ENCODE data around the gene TNNT3. TPM values are rescaled to one million over a fixed set of nuclear protein-coding genes. Genes with fewer than 3 reads are reported as not detected.

TNNT3 gene
- total RNA-seq, 1 experiment from 2014 or later: 0.71 TPM

GRCh38 chr11:1932105-1932480 lies 12.6 kb downstream of the TNNT3 start (continued):
- TF ChIP-seq CBX3 (IDR thresholded peaks at IDR 0.05; ENCODE audit: low read depth) (no peak), REST (IDR thresholded peaks at IDR 0.05; ENCODE audit: low read depth) (no peak), EZH2 (IDR thresholded peaks at IDR 0.05) (no peak), POLR2AphosphoS5 (IDR thresholded peaks at IDR 0.05; ENCODE audit: low read depth, low read length) (no peak)
- TF ChIP-seq, protein P1, sequence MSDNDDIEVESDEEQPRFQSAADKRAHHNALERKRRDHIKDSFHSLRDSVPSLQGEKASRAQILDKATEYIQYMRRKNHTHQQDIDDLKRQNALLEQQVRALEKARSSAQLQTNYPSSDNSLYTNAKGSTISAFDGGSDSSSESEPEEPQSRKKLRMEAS (IDR thresholded peaks at IDR 0.05): no peak

DNA sequence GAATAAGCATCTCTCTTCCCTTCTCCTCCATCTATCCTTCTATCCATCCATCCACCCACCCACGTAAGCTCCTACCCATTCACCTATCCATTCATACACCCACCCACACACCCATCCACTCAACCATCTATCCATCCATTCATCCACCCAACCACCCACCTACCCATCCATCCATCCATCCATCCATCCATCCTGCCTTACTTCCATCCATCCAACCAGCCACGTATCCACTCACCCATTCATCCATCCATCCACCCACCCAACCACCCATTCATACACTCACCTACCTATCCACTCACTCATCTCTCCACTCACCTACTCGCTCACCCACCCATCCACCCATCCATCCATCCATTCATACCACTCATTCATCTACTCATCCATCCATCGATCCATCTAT lies 13.2 kb downstream of the TNNT3 start:
- Histone ChIP-seq H3K4me2 (ENCODE audit: low read length) (no peak overlapping the region), H3K9ac (ENCODE audit: low read length) (no peak overlapping the region), H4K20me1 (ENCODE audit: insufficient read depth) (no peaks in the 10 kb centered on the region), H2AFZ (ENCODE audit: low read depth, low read length, poor library complexity, severe bottlenecking) (no peak overlapping the region), H3K4me1 (ENCODE audit: control insufficient read depth in 1 of 2, insufficient read depth in 2 of 2, low read length in 2 of 2) (no peaks in the 10 kb centered on the region), H3K4me3 (replicated peaks in 1 of 2; ENCODE audit: low read depth in 1 of 2, low read length in 2 of 2) (no peak overlapping the region), H3K27me3 (ENCODE audit: insufficient read depth, low read length) (no peaks in the 10 kb centered on the region), H3K9me2 (ENCODE audit: insufficient read depth) (no peaks in the 10 kb centered on the region), H3K27ac (ENCODE audit: low read depth, low read length) (no peak overlapping the region), H3K79me2 (ENCODE audit: insufficient read depth, low read length) (no peaks in the 10 kb centered on the region), H3K9me3 (ENCODE audit: control insufficient read depth in 1 of 2, insufficient read depth in 1 of 2, low read depth in 1 of 2, low read length in 2 of 2) (no peaks in the 10 kb centered on the region), H3K36me3 (ENCODE audit: control insufficient read depth in 1 of 2, insufficient read depth in 2 of 2, low read length in 2 of 2) (no peaks in the 10 kb centered on the region)
- no TSS peak for BruUV-seq (replicated peaks)
- RAD21 ChIA-PET (ENCODE audit: low non-redundant PET in 1 of 2, low total read pairs in 2 of 2, uncharacterized antibody in 2 of 2, unreplicated experiment in 2 of 2): no interaction called here
- ATAC-seq (no peak), DNase-seq (ENCODE audit: low read depth, low spot score) (no peak)
- TF ChIP-seq, protein P2, sequence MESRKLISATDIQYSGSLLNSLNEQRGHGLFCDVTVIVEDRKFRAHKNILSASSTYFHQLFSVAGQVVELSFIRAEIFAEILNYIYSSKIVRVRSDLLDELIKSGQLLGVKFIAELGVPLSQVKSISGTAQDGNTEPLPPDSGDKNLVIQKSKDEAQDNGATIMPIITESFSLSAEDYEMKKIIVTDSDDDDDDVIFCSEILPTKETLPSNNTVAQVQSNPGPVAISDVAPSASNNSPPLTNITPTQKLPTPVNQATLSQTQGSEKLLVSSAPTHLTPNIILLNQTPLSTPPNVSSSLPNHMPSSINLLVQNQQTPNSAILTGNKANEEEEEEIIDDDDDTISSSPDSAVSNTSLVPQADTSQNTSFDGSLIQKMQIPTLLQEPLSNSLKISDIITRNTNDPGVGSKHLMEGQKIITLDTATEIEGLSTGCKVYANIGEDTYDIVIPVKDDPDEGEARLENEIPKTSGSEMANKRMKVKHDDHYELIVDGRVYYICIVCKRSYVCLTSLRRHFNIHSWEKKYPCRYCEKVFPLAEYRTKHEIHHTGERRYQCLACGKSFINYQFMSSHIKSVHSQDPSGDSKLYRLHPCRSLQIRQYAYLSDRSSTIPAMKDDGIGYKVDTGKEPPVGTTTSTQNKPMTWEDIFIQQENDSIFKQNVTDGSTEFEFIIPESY (IDR thresholded peaks at IDR 0.05; ENCODE audit: extremely low read depth, insufficient replicate concordance, low read length): no peak
- TF ChIP-seq SRF (IDR thresholded peaks at IDR 0.05; ENCODE audit: low read depth): no peak
- no peak for TF ChIP-seq ZNF274 (IDR thresholded peaks at IDR 0.05; ENCODE audit: low read depth, low read length)
- no peak for TF ChIP-seq POLR2A (IDR thresholded peaks at IDR 0.05; ENCODE audit: borderline replicate concordance, extremely low read depth, insufficient read depth, insufficient read length)
- no peak for TF ChIP-seq POLR2AphosphoS5 (IDR thresholded peaks at IDR 0.05; ENCODE audit: low read depth, low read length)
- TF ChIP-seq SIN3A (IDR thresholded peaks at IDR 0.05; ENCODE audit: low read depth): no peak
- no peak for TF ChIP-seq RAD21 (IDR thresholded peaks at IDR 0.05; ENCODE audit: low read depth)
- TF ChIP-seq JUND (IDR thresholded peaks at IDR 0.05): no peak
- TF ChIP-seq EZH2 (IDR thresholded peaks at IDR 0.05): no peak
- TF ChIP-seq CTCF (IDR thresholded peaks at IDR 0.05 in 2 of 3, conservative IDR thresholded peaks at IDR 0.05 in 1 of 3; ENCODE audit: borderline replicate concordance in 1 of 3, insufficient read depth in 1 of 3, low read depth in 2 of 3, low read length in 2 of 3): no peak
- TF ChIP-seq ATF3 (IDR thresholded peaks at IDR 0.05): no peak
- no peak for TF ChIP-seq FOSL1 (IDR thresholded peaks at IDR 0.05; ENCODE audit: low read depth)
- CTCF ChIA-PET: no interaction called here
- intact Hi-C loops (cut with micrococcal nuclease): no loop called here
- POLR2A ChIA-PET: no interaction called here
